Activated T-cell treated with anti-CD3 and anti-CD28 coated beads, Interleukin-2, amount 50 U/mL, for 4 hours (primary cell): ENCODE results near the gene IQCN. TPM values are rescaled to one million over a fixed set of nuclear protein-coding genes. Genes with fewer than 3 reads are reported as not detected.

Experiments
- ATAC-seq, 2 donors: fragments of 200-7000 bp; cut with Tn5 transposase; one replicate each; pipeline ENCODE4 v1.10.0; 2021
- DNase-seq: peaks from one replicate; pipeline ENCODE4 v3.0.0-alpha.2; 2020
- H3K27me3 Mint-ChIP-seq: one replicate; pipeline ENCODE4 v1.8.0; 2021; ENCODE audit warnings: low read depth, mixed read lengths
- H3K36me3 Mint-ChIP-seq: one replicate; pipeline ENCODE4 v1.8.0; 2022; ENCODE audit warnings: mixed read lengths; ENCODE audit not compliant: insufficient read depth
- H3K4me1 Mint-ChIP-seq: one replicate; pipeline ENCODE4 v1.8.0; 2021; ENCODE audit warnings: low read depth, mixed read lengths
- H3K4me3 Mint-ChIP-seq: one replicate; pipeline ENCODE4 v1.8.0; 2021; ENCODE audit warnings: mild to moderate bottlenecking, moderate library complexity, mixed read lengths
- H3K9me3 Mint-ChIP-seq: one replicate; pipeline ENCODE4 v1.8.0; 2021; ENCODE audit warnings: mixed read lengths
- total RNA-seq, 3 donors: library from RNA; stranded (reverse); gene quantifications; one replicate each; pipeline ENCODE4 v1.2.1, GENCODE V29; 2021

The IQCN gene
- total RNA-seq, 3 donors from 2014 or later, result 0.35 to 0.42 (median 0.38) TPM

- Mint-ChIP-seq H3K4me1 (peaks cover 10% of the 10 kb centered on the region), H3K9me3 (no peaks in the 10 kb centered on the region), H3K4me3 (no peak overlapping the region), H3K27me3 (no peaks in the 10 kb centered on the region), H3K36me3 (peaks cover 6% of the 10 kb centered on the region)
- ATAC-seq (no peak), DNase-seq (no peak)
Measured at GRCh38 chr19:18270326-18270725, 3.9 kb downstream of the IQCN start.

- DNase-seq (no peak), ATAC-seq (no peak)
- Mint-ChIP-seq H3K9me3 (no peaks in the 10 kb centered on the region), H3K27me3 (no peaks in the 10 kb centered on the region), H3K4me1 (no peaks in the 10 kb centered on the region), H3K4me3 (no peak overlapping the region), H3K36me3 (peaks cover 8% of the 10 kb centered on the region)
Measured at GRCh38 chr19:18269070-18269723, 5.1 kb downstream of the IQCN start.

- DNase-seq, result no peak
- Mint-ChIP-seq H3K27me3 (no peaks in the 10 kb centered on the region), H3K4me1 (no peaks in the 10 kb centered on the region), H3K4me3 (no peak overlapping the region), H3K36me3 (peaks cover 8% of the 10 kb centered on the region), H3K9me3 (no peaks in the 10 kb centered on the region)
- ATAC-seq, result no peak
Measured at GRCh38 chr19:18266771-18267686, 7.2 kb downstream of the IQCN start.

GRCh38 chr19:18265582-18265981, 8.7 kb downstream of the IQCN start:
- peaks cover 8% of the 10 kb centered on the region for H3K36me3 Mint-ChIP-seq
- no peak overlapping the region for H3K4me3 Mint-ChIP-seq
- no peak for DNase-seq
- no peaks in the 10 kb centered on the region for H3K4me1 Mint-ChIP-seq
- no peaks in the 10 kb centered on the region for H3K27me3 Mint-ChIP-seq
- no peak for ATAC-seq
- no peaks in the 10 kb centered on the region for H3K9me3 Mint-ChIP-seq

GRCh38 chr19:18264971-18265540, 9.2 kb downstream of the IQCN start:
- Mint-ChIP-seq H3K4me1 (no peaks in the 10 kb centered on the region), H3K9me3 (no peaks in the 10 kb centered on the region), H3K4me3 (no peak overlapping the region), H3K36me3 (peaks cover 8% of the 10 kb centered on the region), H3K27me3 (no peaks in the 10 kb centered on the region)
- ATAC-seq, result no peak
- no peak for DNase-seq

GRCh38 chr19:18264137-18264854, 10.0 kb downstream of the IQCN start:
- H3K4me1 Mint-ChIP-seq, result no peaks in the 10 kb centered on the region
- no peak for ATAC-seq

GRCh38 chr19:18263324-18264136, 10.7 kb downstream of the IQCN start:
- no peak for DNase-seq
- ATAC-seq, result no peak
- H3K9me3 Mint-ChIP-seq, result no peaks in the 10 kb centered on the region
- no peak overlapping the region for H3K4me3 Mint-ChIP-seq
- H3K27me3 Mint-ChIP-seq, result no peaks in the 10 kb centered on the region
- peaks cover 8% of the 10 kb centered on the region for H3K36me3 Mint-ChIP-seq
- no peaks in the 10 kb centered on the region for H3K4me1 Mint-ChIP-seq

More at GRCh38 chr19:18264137-18264854, 10.0 kb downstream of the IQCN start:
- no peak overlapping the region for H3K4me3 Mint-ChIP-seq
- H3K27me3 Mint-ChIP-seq, result no peaks in the 10 kb centered on the region
- DNase-seq, result no peak
- no peaks in the 10 kb centered on the region for H3K9me3 Mint-ChIP-seq
- H3K36me3 Mint-ChIP-seq, result peaks cover 8% of the 10 kb centered on the region

- Mint-ChIP-seq H3K4me3 (no peak overlapping the region), H3K4me1 (no peaks in the 10 kb centered on the region), H3K36me3 (peaks cover 3% of the 10 kb centered on the region), H3K27me3 (no peaks in the 10 kb centered on the region), H3K9me3 (no peaks in the 10 kb centered on the region)
- no peak for DNase-seq
- ATAC-seq, result no peak
Measured at GRCh38 chr19:18262917-18263316, 11.3 kb downstream of the IQCN start.

GRCh38 chr19:18262144-18262543, 12.1 kb downstream of the IQCN start:
- DNase-seq, result no peak
- no peaks in the 10 kb centered on the region for H3K27me3 Mint-ChIP-seq
- peaks cover 3% of the 10 kb centered on the region for H3K36me3 Mint-ChIP-seq
- no peaks in the 10 kb centered on the region for H3K9me3 Mint-ChIP-seq
- ATAC-seq, result no peak
- no peaks in the 10 kb centered on the region for H3K4me1 Mint-ChIP-seq
- H3K4me3 Mint-ChIP-seq, result no peak overlapping the region

GRCh38 chr19:18261474-18261873, 12.8 kb downstream of the IQCN start:
- Mint-ChIP-seq H3K4me3 (no peak overlapping the region), H3K27me3 (no peaks in the 10 kb centered on the region), H3K9me3 (no peaks in the 10 kb centered on the region), H3K36me3 (peaks cover 3% of the 10 kb centered on the region), H3K4me1 (no peaks in the 10 kb centered on the region)
- no peak for ATAC-seq
- no peak for DNase-seq

GRCh38 chr19:18259893-18260292, 14.4 kb downstream of the IQCN start:
- DNase-seq, result no peak
- Mint-ChIP-seq H3K4me1 (peaks cover 2% of the 10 kb centered on the region), H3K36me3 (no peaks in the 10 kb centered on the region), H3K4me3 (no peak overlapping the region), H3K27me3 (peaks cover 3% of the 10 kb centered on the region), H3K9me3 (no peaks in the 10 kb centered on the region)
- no peak for ATAC-seq

- H3K27me3 Mint-ChIP-seq, result peaks cover 12% of the 10 kb centered on the region
Measured at GRCh38 chr19:18257503-18258470, 16.5 kb downstream of the IQCN start.

More at GRCh38 chr19:18257503-18258470, 16.5 kb downstream of the IQCN start:
- no peak for DNase-seq
- H3K4me1 Mint-ChIP-seq, result peaks cover 2% of the 10 kb centered on the region
- ATAC-seq, result no peak
- H3K36me3 Mint-ChIP-seq, result no peaks in the 10 kb centered on the region
- no peaks in the 10 kb centered on the region for H3K9me3 Mint-ChIP-seq
- no peak overlapping the region for H3K4me3 Mint-ChIP-seq
